IMR-90 (cell line): ENCODE measurements around the gene CERK. TPM values are rescaled to one million over a fixed set of nuclear protein-coding genes. Genes with fewer than 3 reads are reported as not detected.

ENCODE experiments used
- ATAC-seq: fragments of 200-7000 bp; cut with Tn5 transposase; 2 replicates; pipeline ENCODE4 v1.9.1; 2020; ENCODE audit warnings: low read depth, mild to moderate bottlenecking, moderate library complexity
- BruUV-seq: library from RNA; stranded (reverse); fragments of 400-500 nt; replicated peaks from 2 replicates; lab custom pipeline; 2021; lab: Mats Ljungman, UMichigan
- CTCF ChIA-PET: fragments of 300-600 bp; formaldehyde crosslinking; extraction: SDS; loops from one replicate; lab custom pipeline; 2021; ENCODE audit warnings: antibody characterized with exemption; lab: Yijun Ruan, JAX
- POLR2A ChIA-PET: fragments of 300-600 bp; sonication (Branson Sonifier 250); formaldehyde crosslinking; loops from one replicate; lab custom pipeline; 2022; ENCODE audit warnings: antibody characterized with exemption; ENCODE audit not compliant: unreplicated experiment; lab: Charles Lee
- DNase-seq: peaks from one replicate; pipeline ENCODE4 v3.0.0; 2013
- H2AFZ ChIP-seq: replicated peaks from 2 replicates; pipeline ENCODE3; 2013; ENCODE audit warnings: low read length, mild to moderate bottlenecking; ENCODE audit not compliant: poor library complexity
- H2AK5ac ChIP-seq: 2 replicates; pipeline ENCODE4 v1.6.1; 2013; ENCODE audit warnings: low read depth, low read length, inconsistent platforms
- H2AK9ac ChIP-seq: replicated peaks from 2 replicates; pipeline ENCODE3; 2013; ENCODE audit warnings: mild to moderate bottlenecking, low read depth, low read length, moderate library complexity; ENCODE audit not compliant: poor library complexity
- H2BK120ac ChIP-seq: 2 replicates; pipeline ENCODE4 v1.6.1; 2013; ENCODE audit warnings: low read depth, low read length, inconsistent platforms
- H2BK15ac ChIP-seq: 3 replicates; pipeline ENCODE4 v1.6.1; 2013; ENCODE audit warnings: low read depth, low read length, inconsistent platforms
- H2BK20ac ChIP-seq: 2 replicates; pipeline ENCODE4 v1.6.1; 2013; ENCODE audit warnings: low read depth, mild to moderate bottlenecking, inconsistent platforms, low read length, moderate library complexity
- H2BK5ac ChIP-seq: 2 replicates; pipeline ENCODE4 v1.6.1; 2013; ENCODE audit warnings: mild to moderate bottlenecking, low read depth, low read length, inconsistent platforms; ENCODE audit not compliant: poor library complexity, severe bottlenecking
- H3K14ac ChIP-seq: replicated peaks from 2 replicates; pipeline ENCODE4 v1.6.1; 2013; ENCODE audit warnings: low read depth, low read length, inconsistent platforms
- H3K18ac ChIP-seq: 2 replicates; pipeline ENCODE4 v1.6.1; 2013; ENCODE audit warnings: low read depth, low read length, control low read depth
- H3K23ac ChIP-seq: 2 replicates; pipeline ENCODE4 v1.6.1; 2013; ENCODE audit warnings: low read depth, low read length, inconsistent platforms
- H3K27ac ChIP-seq: 2 replicates; pipeline ENCODE4 v1.5.1; 2013; ENCODE audit warnings: mild to moderate bottlenecking, control low read depth, low read length; ENCODE audit not compliant: insufficient read depth
- H3K27me3 ChIP-seq: 2 replicates; pipeline ENCODE4 v1.6.1; 2013; ENCODE audit warnings: low read length; ENCODE audit not compliant: control insufficient read depth, insufficient read depth
- H3K36me3 ChIP-seq: 2 replicates; pipeline ENCODE4 v1.6.1; 2013; ENCODE audit warnings: low read length, mixed read lengths; ENCODE audit not compliant: control insufficient read depth, insufficient read depth
- H3K4ac ChIP-seq: 2 replicates; pipeline ENCODE4 v1.6.1; 2013; ENCODE audit warnings: low read depth, low read length, inconsistent platforms
- H3K4me1 ChIP-seq: 2 replicates; pipeline ENCODE4 v1.6.1; 2013; ENCODE audit warnings: low read length, mixed read lengths; ENCODE audit not compliant: control insufficient read depth, insufficient read depth
- H3K4me2 ChIP-seq: 2 replicates; pipeline ENCODE4 v1.6.1; 2013; ENCODE audit warnings: low read depth, mild to moderate bottlenecking, control low read depth, low read length, moderate library complexity
- H3K4me3 ChIP-seq: 2 replicates; pipeline ENCODE4 v1.5.1; 2013; ENCODE audit warnings: low read depth, mild to moderate bottlenecking, control low read depth, low read length, moderate library complexity; ENCODE audit not compliant: insufficient read depth
- H3K56ac ChIP-seq: 2 replicates; pipeline ENCODE4 v1.6.1; 2013; ENCODE audit warnings: low read length, inconsistent platforms; ENCODE audit not compliant: insufficient read depth; ENCODE audit errors: extremely low read depth
- H3K79me1 ChIP-seq, 2 experiments: 2 replicates each; pipeline ENCODE4 v1.6.1; 2013; ENCODE audit warnings: low read length in 2 of 2, inconsistent platforms in 1 of 2, low read depth in 1 of 2
- H3K9ac ChIP-seq: 2 replicates; pipeline ENCODE4 v1.6.1; 2013; ENCODE audit warnings: low read depth, low read length, control low read depth
- H3K9me1 ChIP-seq: 2 replicates; pipeline ENCODE4 v1.6.1; 2013; ENCODE audit warnings: low read length, inconsistent platforms; ENCODE audit not compliant: insufficient read depth
- H3K9me3 ChIP-seq: 2 replicates; pipeline ENCODE4 v1.6.1; 2013; ENCODE audit warnings: low read length; ENCODE audit not compliant: control insufficient read depth, insufficient read depth
- H4K20me1 ChIP-seq: 2 replicates; pipeline ENCODE4 v1.6.1; 2013; ENCODE audit warnings: low read length, inconsistent platforms; ENCODE audit not compliant: insufficient read depth
- H4K5ac ChIP-seq: 2 replicates; pipeline ENCODE4 v1.6.1; 2013; ENCODE audit warnings: mild to moderate bottlenecking, low read depth, low read length, control low read depth
- H4K8ac ChIP-seq, 2 experiments: 2 replicates each; pipeline ENCODE4 v1.6.1; 2013; ENCODE audit warnings: low read depth in 2 of 2, low read length in 2 of 2, control low read depth in 1 of 2, inconsistent platforms in 1 of 2
- H4K91ac ChIP-seq: 2 replicates; pipeline ENCODE4 v1.6.1; 2013; ENCODE audit warnings: low read depth, low read length, inconsistent platforms; ENCODE audit not compliant: insufficient read depth
- BHLHE40 ChIP-seq: fragments of 150-350 bp; IDR thresholded peaks from 2 replicates; pipeline ENCODE4 v1.6.1; 2016; ENCODE audit warnings: mild to moderate bottlenecking, low read depth, low read length
- WGBS, 2 experiments: methylation state at CpG; one replicate each; pipeline versions ENCODE4 v1.1.5 to v1.1.7; 2013; ENCODE audit warnings: missing lambda C conversion rate in 2 of 2; ENCODE audit not compliant: insufficient read length in 1 of 2; ENCODE audit errors: extremely low coverage in 2 of 2; 5-methylcytosine and 5-hydroxymethylcytosine counted together
- dilution Hi-C: fragments of 300-500 bp; cut with HindIII; formaldehyde crosslinking; loops from one replicate; pipeline ENCODE4 v1.14.3; 2018; ENCODE audit warnings: low sequenced_read_pairs; ENCODE audit not compliant: unreplicated experiment
- in situ Hi-C: fragments of 300-500 bp; cut with MboI; formaldehyde crosslinking; loops from 3 replicates; pipeline ENCODE4 v1.14.3; 2019; ENCODE audit warnings: low sequenced_read_pairs, inconsistent platforms, mixed read lengths
- intact Hi-C: fragments of 100-400 bp; cut with micrococcal nuclease; formaldehyde crosslinking; loops from 2 replicates; pipeline ENCODE4 v1.10.0; 2022
- polyA plus RNA-seq, 3 experiments: library from polyadenylated mRNA; depleted of rRNA; stranded (reverse); fragments of >200 nt; gene quantifications; 2 replicates each; pipeline ENCODE4 v1.2.3, GENCODE V29; 2012; ENCODE audit warnings: low replicate concordance in 1 of 3
- total RNA-seq: library from RNA; depleted of rRNA; stranded (reverse); fragments of >200 nt; gene quantifications from 2 replicates; pipeline ENCODE4 v1.2.3, GENCODE V29; 2012

Gene CERK
- total and polyA plus RNA-seq, 2 of the 4 experiments (the other 2 are of a cell fraction): 25.3 to 38.7 TPM

- no peaks in the 10 kb centered on the region for H3K9me3 ChIP-seq
- ATAC-seq (no peak), DNase-seq (no peak)
- H4K5ac ChIP-seq: no peak overlapping the region
- H3K9me1 ChIP-seq: peaks cover 6% of the 10 kb centered on the region; the same call in 1 of the 2 replicates
- H2AFZ ChIP-seq: no peak overlapping the region
- no peak overlapping the region for H2BK15ac ChIP-seq
- WGBS, 2 experiments: 66% methylated on average over 5 of the region's 15 CpGs; no CpG with 5 or more reads in 1 of the 2 experiments
- no TSS peak for BruUV-seq
- no peak overlapping the region for H3K56ac ChIP-seq
- H4K20me1 ChIP-seq: peaks cover 8% of the 10 kb centered on the region
- no peak overlapping the region for H3K4me2 ChIP-seq
- ChIA-PET POLR2A (no interaction called here), CTCF (no interaction called here)
- no peak overlapping the region for H2BK120ac ChIP-seq
- H3K4ac ChIP-seq: no peak overlapping the region
- TF ChIP-seq BHLHE40: no peak
- H3K4me1 ChIP-seq: peaks cover 15% of the 10 kb centered on the region; the same call in 1 of the 2 replicates
- peaks cover 0 to 2% of the 10 kb centered on the region in 2 experiments; a peak in 1 of 4 replicates for H3K79me1 ChIP-seq
- no peak overlapping the region for H3K23ac ChIP-seq
- in situ Hi-C loops (no loop called here), dilution Hi-C loops (no loop called here), intact Hi-C loops (no loop called here)
- no peaks in the 10 kb centered on the region for H3K27me3 ChIP-seq
- H3K9ac ChIP-seq: no peak overlapping the region
- H4K91ac ChIP-seq: no peak overlapping the region
- no peak overlapping the region for H2AK9ac ChIP-seq
- no peak overlapping the region for H2BK20ac ChIP-seq
- H2BK5ac ChIP-seq: no peak overlapping the region
- H3K18ac ChIP-seq: no peak overlapping the region
- peaks cover 7% of the 10 kb centered on the region; the same call in 1 of the 2 replicates for H3K36me3 ChIP-seq
- H3K14ac ChIP-seq: no peak overlapping the region
- no peak overlapping the region for H4K8ac ChIP-seq
- H3K27ac ChIP-seq: no peak overlapping the region
- no peak overlapping the region for H2AK5ac ChIP-seq
- H3K4me3 ChIP-seq: no peak overlapping the region
These were observed 81.0 kb downstream of the CERK start for GRCh38 chr22:46656856-46657654.
